Thymus (tissue), 11 donors: ENCODE data around the gene POMC. TPM values are rescaled to one million over a fixed set of nuclear protein-coding genes. Genes with fewer than 3 reads are reported as not detected.
A peak's percentile ranks its signal among the peaks of the same experiment; 100 is the strongest.
"Not testable (repeated sequence)": the region's sequence is repeated elsewhere in the genome, so short reads cannot be mapped to it uniquely, and the experiment has no call there.

Experiments
- DNase-seq, 9 donors: peaks; one replicate each; pipeline ENCODE4 v3.0.0-alpha.2; 2013; ENCODE audit warnings: low spot score in 9 of 9, low read depth in 6 of 9, missing footprints in 1 of 9
- H3K27ac ChIP-seq, 2 donors: one replicate each; pipeline ENCODE4 v1.5.1; 2013; ENCODE audit warnings: control low read depth in 1 of 2, low read depth in 1 of 2, low read length in 1 of 2, mild to moderate bottlenecking in 1 of 2, moderate library complexity in 1 of 2
- H3K27me3 ChIP-seq, 2 donors: one replicate each; pipeline ENCODE4 v1.5.1; 2013; ENCODE audit warnings: low read length in 1 of 2; ENCODE audit not compliant: control insufficient read depth in 2 of 2, insufficient read depth in 1 of 2
- H3K36me3 ChIP-seq, 2 donors: one replicate each; pipeline ENCODE4 v1.5.1; 2013; ENCODE audit warnings: low read length in 1 of 2, mild to moderate bottlenecking in 1 of 2, moderate library complexity in 1 of 2; ENCODE audit not compliant: control insufficient read depth in 2 of 2, insufficient read depth in 2 of 2
- H3K4me1 ChIP-seq, 2 donors: one replicate each; pipeline ENCODE4 v1.5.1; 2013; ENCODE audit warnings: low read length in 2 of 2; ENCODE audit not compliant: control insufficient read depth in 2 of 2, insufficient read depth in 2 of 2
- H3K4me3 ChIP-seq, 2 donors: one replicate each; pipeline ENCODE4 v1.5.1; 2013; ENCODE audit warnings: low read length in 2 of 2, control low read depth in 1 of 2, mild to moderate bottlenecking in 1 of 2
- H3K9me3 ChIP-seq, 2 donors: one replicate each; pipeline ENCODE4 v1.5.1; 2013; ENCODE audit warnings: low read length in 1 of 2, mild to moderate bottlenecking in 1 of 2; ENCODE audit not compliant: control insufficient read depth in 2 of 2, insufficient read depth in 1 of 2
- WGBS: extraction: QIAGEN DNeasy Blood & Tissue Kit; methylation state at CpG from one replicate; pipeline ENCODE4 v1.1.7; 2013; 5-methylcytosine and 5-hydroxymethylcytosine counted together
- polyA plus RNA-seq: library from polyadenylated mRNA; stranded (reverse); fragments of 200-250 nt; gene quantifications from one replicate; pipeline ENCODE4 v1.2.3, GENCODE V29; 2013
- total RNA-seq: library from RNA; stranded (reverse); fragments of 120-200 nt; gene quantifications from one replicate; pipeline ENCODE4 v1.2.4, GENCODE V29; 2013
- donor health status: healthy.

POMC gene
- total and polyA plus RNA-seq, 2 donors: 11.7 to 20.3 TPM

GRCh38 chr2:25169073-25169470, 692 bp upstream of the POMC start:
- peaks cover 38 to 77% of the 10 kb centered on the region in 2 donors for H3K27me3 ChIP-seq
- DNase-seq: no peak
- no peak overlapping the region for H3K27ac ChIP-seq
- 90% methylated on average over 2 of the region's 2 CpGs for WGBS
- peaks cover 0 to 4% of the 10 kb centered on the region in 2 donors for H3K9me3 ChIP-seq
- H3K4me1 ChIP-seq: peaks cover 0 to 20% of the 10 kb centered on the region in 2 donors
- H3K36me3 ChIP-seq: no peaks in the 10 kb centered on the region
- H3K4me3 ChIP-seq: no peak overlapping the region

- H3K27me3 ChIP-seq: peaks cover 40 to 80% of the 10 kb centered on the region in 2 donors
- H3K4me3 ChIP-seq: no peak overlapping the region
- no peak overlapping the region for H3K27ac ChIP-seq
- DNase-seq: peak in 1 of 9 donors; percentile 44
- no peaks in the 10 kb centered on the region for H3K36me3 ChIP-seq
- WGBS: 24% methylated on average over 10 of the region's 10 CpGs
- peaks cover 0 to 25% of the 10 kb centered on the region in 2 donors for H3K4me1 ChIP-seq
- peaks cover 0 to 11% of the 10 kb centered on the region in 2 donors for H3K9me3 ChIP-seq
Observed at GRCh38 chr2:25165992-25166875, 2.1 kb downstream of the POMC start.

- 93% methylated on average over 8 of the region's 8 CpGs for WGBS
- no peak overlapping the region for H3K27ac ChIP-seq
- peaks cover 0 to 18% of the 10 kb centered on the region in 2 donors for H3K9me3 ChIP-seq
- peaks cover 32 to 64% of the 10 kb centered on the region in 2 donors for H3K27me3 ChIP-seq
- no peaks in the 10 kb centered on the region for H3K36me3 ChIP-seq
- peaks cover 0 to 38% of the 10 kb centered on the region in 2 donors for H3K4me1 ChIP-seq
- no peak for DNase-seq
- no peak overlapping the region for H3K4me3 ChIP-seq
Observed at GRCh38 chr2:25164561-25164960, 3.8 kb downstream of the POMC start.

- H3K27me3 ChIP-seq: peaks cover 9 to 39% of the 10 kb centered on the region in 2 donors
- 97% methylated on average over 7 of the region's 7 CpGs for WGBS
- not testable (repeated sequence) for H3K4me3 ChIP-seq, H3K36me3 ChIP-seq, DNase-seq, H3K27ac ChIP-seq
- peaks cover 0 to 24% of the 10 kb centered on the region in 2 donors for H3K4me1 ChIP-seq
- peaks cover 0 to 18% of the 10 kb centered on the region in 2 donors for H3K9me3 ChIP-seq
Observed at GRCh38 chr2:25162061-25162460, 6.3 kb downstream of the POMC start.

GRCh38 chr2:25161055-25161781, 7.2 kb downstream of the POMC start:
- Histone ChIP-seq H3K4me3 (peak overlapping the region; percentile 49 to 75), H3K27me3 (peaks cover 3 to 30% of the 10 kb centered on the region in 2 donors), H3K27ac (peak overlapping the region in 1 of 2 donors; percentile 69), H3K36me3 (no peaks in the 10 kb centered on the region), H3K4me1 (peaks cover 0 to 23% of the 10 kb centered on the region in 2 donors), H3K9me3 (peaks cover 0 to 18% of the 10 kb centered on the region in 2 donors)
- 54% methylated on average over 69 of the region's 69 CpGs for WGBS
- DNase-seq: peak in 8 of 9 donors; percentile 24 to 73 (median 47)

GRCh38 chr2:25160376-25160775, 8.0 kb downstream of the POMC start:
- Histone ChIP-seq H3K4me1 (peaks cover 0 to 18% of the 10 kb centered on the region in 2 donors), H3K4me3 (peak overlapping the region in 1 of 2 donors; percentile 75), H3K9me3 (peaks cover 0 to 18% of the 10 kb centered on the region in 2 donors), H3K27ac (no peak overlapping the region), H3K27me3 (peaks cover 2 to 22% of the 10 kb centered on the region in 2 donors), H3K36me3 (no peaks in the 10 kb centered on the region)
- DNase-seq: no peak
- 97% methylated on average over 10 of the region's 10 CpGs for WGBS

GRCh38 chr2:25159949-25160348, 8.4 kb downstream of the POMC start:
- 95% methylated on average over 8 of the region's 8 CpGs for WGBS
- H3K4me1 ChIP-seq: peaks cover 0 to 18% of the 10 kb centered on the region in 2 donors
- H3K27me3 ChIP-seq: peaks cover 2 to 18% of the 10 kb centered on the region in 2 donors
- peaks cover 0 to 18% of the 10 kb centered on the region in 2 donors for H3K9me3 ChIP-seq
- DNase-seq: no peak
- no peak overlapping the region for H3K27ac ChIP-seq
- no peak overlapping the region for H3K4me3 ChIP-seq
- H3K36me3 ChIP-seq: no peaks in the 10 kb centered on the region

- H3K27ac ChIP-seq: no peak overlapping the region
- H3K4me1 ChIP-seq: peaks cover 0 to 18% of the 10 kb centered on the region in 2 donors
- 97% methylated on average over 11 of the region's 11 CpGs for WGBS
- peaks cover 0 to 15% of the 10 kb centered on the region in 2 donors for H3K9me3 ChIP-seq
- no peaks in the 10 kb centered on the region for H3K36me3 ChIP-seq
- no peak overlapping the region for H3K4me3 ChIP-seq
- no peak for DNase-seq
- peaks cover 2 to 6% of the 10 kb centered on the region in 2 donors for H3K27me3 ChIP-seq
Observed at GRCh38 chr2:25158096-25158852, 10.1 kb downstream of the POMC start.
